PC-3 (cell line): ENCODE data around the gene C3orf62. TPM values are rescaled to one million over a fixed set of nuclear protein-coding genes. Genes with fewer than 3 reads are reported as not detected.
"Not testable (repeated sequence)": the region's sequence is repeated elsewhere in the genome, so short reads cannot be mapped to it uniquely, and the experiment has no call there.

Experiments used
- ATAC-seq: fragments of 200-7000 bp; cut with Tn5 transposase; 2 replicates; pipeline ENCODE4 v1.9.1; 2020; ENCODE audit warnings: mild to moderate bottlenecking, moderate library complexity
- BruUV-seq: library from RNA; stranded (reverse); fragments of 400-500 nt; replicated peaks from 2 replicates; lab custom pipeline; 2021; lab: Mats Ljungman, UMichigan
- CTCF ChIA-PET: fragments of 300-600 bp; sonication (Branson Sonifier 250); formaldehyde crosslinking; loops from one replicate; lab custom pipeline; 2022; ENCODE audit warnings: antibody characterized with exemption; lab: Charles Lee
- POLR2A ChIA-PET: fragments of 300-600 bp; sonication (Branson Sonifier 250); formaldehyde crosslinking; loops from one replicate; lab custom pipeline; 2022; ENCODE audit warnings: antibody characterized with exemption; ENCODE audit not compliant: unreplicated experiment; lab: Charles Lee
- DNase-seq: peaks from one replicate; pipeline ENCODE4 v3.0.0-alpha.2; 2015
- H2AFZ ChIP-seq: fragments of 300-600 bp; sonication (generic); 2 replicates; pipeline ENCODE4 v1.6.0; 2016; ENCODE audit warnings: antibody characterized with exemption, low read length
- H3F3A ChIP-seq: fragments of 300-600 bp; sonication (generic); one replicate; pipeline ENCODE4 v1.6.0; 2017; ENCODE audit warnings: antibody characterized with exemption, low read length, control low read depth, mild to moderate bottlenecking; ENCODE audit not compliant: unreplicated experiment
- H3K27ac ChIP-seq: fragments of 300-600 bp; sonication (generic); 2 replicates; pipeline ENCODE4 v1.5.1; 2016; ENCODE audit warnings: mild to moderate bottlenecking, low read length
- H3K27me3 ChIP-seq: fragments of 300-600 bp; sonication (generic); 2 replicates; pipeline ENCODE4 v1.6.1; 2016; ENCODE audit warnings: low read length, mixed read lengths
- H3K36me3 ChIP-seq: fragments of 300-600 bp; sonication (generic); 2 replicates; pipeline ENCODE4 v1.6.1; 2016; ENCODE audit warnings: low read depth, mixed run types, low read length, mixed read lengths
- H3K4me1 ChIP-seq: fragments of 300-600 bp; sonication (generic); 2 replicates; pipeline ENCODE4 v1.5.1; 2016; ENCODE audit warnings: low read length; ENCODE audit not compliant: insufficient read depth
- H3K4me2 ChIP-seq: fragments of 300-600 bp; sonication (generic); 2 replicates; pipeline ENCODE4 v1.6.0; 2016; ENCODE audit warnings: low read length
- H3K4me3 ChIP-seq: fragments of 300-600 bp; sonication (generic); 2 replicates; pipeline ENCODE4 v1.5.1; 2016; ENCODE audit warnings: mild to moderate bottlenecking, low read length, mixed read lengths
- H3K79me2 ChIP-seq: fragments of 300-600 bp; sonication (generic); 2 replicates; pipeline ENCODE4 v1.6.1; 2017; ENCODE audit warnings: low read length, mixed read lengths
- H3K9ac ChIP-seq: fragments of 300-600 bp; sonication (generic); 2 replicates; pipeline ENCODE4 v1.6.0; 2016; ENCODE audit warnings: mild to moderate bottlenecking, low read length
- H3K9me2 ChIP-seq: fragments of 300-600 bp; sonication (generic); replicated peaks from 2 replicates; pipeline ENCODE4 v1.6.1; 2016; ENCODE audit warnings: mixed run types, low read length, mixed read lengths
- H3K9me3 ChIP-seq: fragments of 300-600 bp; sonication (generic); 2 replicates; pipeline ENCODE4 v1.6.1; 2016; ENCODE audit warnings: low read length, mixed read lengths
- H4K20me1 ChIP-seq: fragments of 300-600 bp; sonication (generic); 2 replicates; pipeline ENCODE4 v1.6.1; 2016; ENCODE audit warnings: low read length, mixed read lengths
- CTCF ChIP-seq: fragments of 300-600 bp; sonication (generic); conservative IDR thresholded peaks from 2 replicates; pipeline ENCODE4 v1.5.1; 2017; ENCODE audit warnings: antibody characterized with exemption, low read depth, mild to moderate bottlenecking, low read length
- EZH2 ChIP-seq: fragments of 300-600 bp; sonication (generic); IDR thresholded peaks from one replicate; pipeline ENCODE4 v1.6.1; 2017; ENCODE audit warnings: antibody characterized with exemption, mild to moderate bottlenecking, low read length; ENCODE audit not compliant: unreplicated experiment
- EZH2phosphoT487 ChIP-seq: fragments of 300-600 bp; sonication (generic); IDR thresholded peaks from 2 replicates; pipeline ENCODE4 v1.6.1; 2018; ENCODE audit warnings: mild to moderate bottlenecking, antibody characterized with exemption, low read length, borderline replicate concordance
- intact Hi-C: fragments of 100-400 bp; cut with micrococcal nuclease; formaldehyde crosslinking; loops from 2 replicates; pipeline ENCODE4 v1.9.0; 2023
- total RNA-seq: library from RNA; depleted of rRNA; stranded (reverse); fragments of >200 nt; gene quantifications from 2 replicates; pipeline ENCODE4 v1.2.3, GENCODE V29; 2014

C3orf62 gene
- total RNA-seq, 1 experiment from 2014 or later = 3.9 TPM

- Histone ChIP-seq H4K20me1 (no peaks in the 10 kb centered on the region), H3K27ac (peak overlapping the region; percentile 67), H3K79me2 (no peaks in the 10 kb centered on the region), H3K4me1 (peaks cover 14% of the 10 kb centered on the region; the same call in 1 of the 2 replicates), H3K4me2 (no peak overlapping the region), H3K9me3 (peaks cover 22% of the 10 kb centered on the region), H2AFZ (no peak overlapping the region), H3F3A (no peaks in the 10 kb centered on the region), H3K27me3 (no peaks in the 10 kb centered on the region), H3K9ac (no peak overlapping the region), H3K36me3 (no peaks in the 10 kb centered on the region; the same call in 1 of the 2 replicates), H3K9me2 (no peaks in the 10 kb centered on the region), H3K4me3 (no peak overlapping the region)
- ATAC-seq = peak; percentile 95
- no peak for TF ChIP-seq EZH2
- TF ChIP-seq EZH2phosphoT487 = no peak
- TF ChIP-seq CTCF = no peak
- intact Hi-C loops = loop anchor here (1.0 kb wide), 2 partner anchors 8 to 19 kb away; no protein-coding TSS in a partner anchor
- DNase-seq = peak; percentile 56
- ChIA-PET POLR2A (no interaction called here), CTCF (no interaction called here)
- no TSS peak for BruUV-seq
These were observed 39.7 kb downstream of the C3orf62 start for GRCh38 chr3:49237344-49237743.

GRCh38 chr3:49236226-49236625, 40.8 kb downstream of the C3orf62 start:
- no peaks in the 10 kb centered on the region for H3F3A ChIP-seq
- no peak overlapping the region for H3K27ac ChIP-seq
- no peak for TF ChIP-seq EZH2phosphoT487
- TF ChIP-seq CTCF = no peak
- no peak for TF ChIP-seq EZH2
- DNase-seq (no peak), ATAC-seq (no peak)
- peaks cover 14% of the 10 kb centered on the region; the same call in 1 of the 2 replicates for H3K4me1 ChIP-seq
- no peak overlapping the region for H3K4me2 ChIP-seq
- H2AFZ ChIP-seq = no peak overlapping the region
- no peaks in the 10 kb centered on the region for H4K20me1 ChIP-seq
- H3K9me2 ChIP-seq = no peaks in the 10 kb centered on the region
- BruUV-seq = no TSS peak
- POLR2A ChIA-PET = no interaction called here
- no peak overlapping the region for H3K4me3 ChIP-seq
- intact Hi-C loops = no loop called here
- CTCF ChIA-PET = no interaction called here
- H3K27me3 ChIP-seq = no peaks in the 10 kb centered on the region
- H3K36me3 ChIP-seq = no peaks in the 10 kb centered on the region; the same call in 1 of the 2 replicates
- no peaks in the 10 kb centered on the region for H3K79me2 ChIP-seq
- H3K9me3 ChIP-seq = peaks cover 22% of the 10 kb centered on the region
- no peak overlapping the region for H3K9ac ChIP-seq

DNA sequence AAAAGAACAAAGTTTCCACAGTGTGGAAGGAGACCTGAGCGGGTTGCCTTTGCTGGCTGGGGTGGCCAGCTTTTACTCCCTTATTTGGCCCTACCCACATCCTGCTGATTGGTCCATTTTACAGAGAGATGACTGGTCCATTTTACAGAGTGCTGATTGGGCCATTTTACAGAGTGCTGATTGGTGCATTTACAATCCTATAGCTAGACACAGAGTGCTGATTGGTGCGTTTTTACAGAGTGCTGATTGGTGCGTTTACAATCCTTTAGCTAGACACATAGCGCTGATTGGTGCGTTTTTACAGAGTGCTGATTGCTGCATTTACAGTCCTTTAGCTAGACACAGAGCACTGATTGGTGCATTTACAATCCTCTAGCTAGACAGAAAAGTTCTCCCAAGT, 48.2 kb downstream of the C3orf62 start:
- H3K4me3 ChIP-seq, H3K4me2 ChIP-seq, H3K36me3 ChIP-seq, H3K27me3 ChIP-seq, H2AFZ ChIP-seq, H4K20me1 ChIP-seq, CTCF ChIA-PET, H3K27ac ChIP-seq, intact Hi-C loops, H3K4me1 ChIP-seq, ATAC-seq, H3F3A ChIP-seq, H3K9ac ChIP-seq, POLR2A ChIA-PET, H3K79me2 ChIP-seq, BruUV-seq, H3K9me2 ChIP-seq, DNase-seq: not testable (repeated sequence)
- peaks cover 11% of the 10 kb centered on the region for H3K9me3 ChIP-seq
